Inflammatory macrophage treated with lipopolysaccharide for 1 hour (primary cell): ENCODE results near the gene KIF4A.
"Not testable (repeated sequence)": the region's sequence is repeated elsewhere in the genome, so short reads cannot be mapped to it uniquely, and the experiment has no call there.

Experiments used
- DNase-seq, 2 donors: peaks; one replicate each; pipeline ENCODE4 v3.0.0-alpha.2; 2020 to 2022

Gene KIF4A

GRCh38 chrX:70293621-70294020 is 3.7 kb downstream of the KIF4A start:
- no peak for DNase-seq

GRCh38 chrX:70301716-70302115 is 11.8 kb downstream of the KIF4A start:
- no peak for DNase-seq

- no peak for DNase-seq
These were observed 23.6 kb downstream of the KIF4A start for GRCh38 chrX:70313503-70313902.

DNA sequence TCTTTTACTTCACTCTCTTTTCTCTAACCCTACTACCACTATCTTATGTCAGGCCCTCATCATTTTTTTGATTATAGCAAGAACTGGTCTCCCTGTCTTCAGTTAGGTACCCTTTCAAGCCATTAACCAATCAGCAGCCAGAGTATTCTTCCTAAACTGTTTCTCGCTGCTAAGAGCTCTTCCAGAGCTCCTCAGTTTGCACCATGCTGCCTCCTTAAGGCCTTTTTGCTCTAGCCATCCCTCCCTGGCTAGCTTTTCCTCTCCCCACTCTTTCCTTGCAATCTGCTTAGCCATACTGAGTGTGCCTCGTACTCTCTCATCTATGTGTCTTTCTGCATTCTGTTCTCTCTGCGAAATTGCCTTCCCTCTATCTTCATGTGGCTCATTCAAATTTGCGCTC is 32.9 kb downstream of the KIF4A start:
- DNase-seq, result no peak

DNA sequence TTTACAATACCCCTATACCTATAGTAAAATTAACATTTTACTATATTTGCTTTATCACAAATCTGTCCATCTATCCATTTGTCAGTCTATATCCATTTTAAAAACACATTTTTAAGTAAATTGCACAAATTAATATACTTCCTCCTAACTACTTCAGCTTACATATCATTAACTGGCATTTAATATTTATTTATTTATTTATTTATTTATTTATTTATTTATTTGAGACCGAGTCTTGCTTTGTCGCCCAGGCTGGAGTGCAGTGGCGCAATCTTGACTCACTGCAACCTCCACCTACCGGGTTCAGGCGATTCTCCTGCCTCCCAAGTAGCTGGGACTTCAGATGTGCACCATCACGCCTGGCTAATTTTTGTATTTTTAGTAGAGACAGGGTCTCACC is 33.7 kb downstream of the KIF4A start:
- not testable (repeated sequence) for DNase-seq

DNA sequence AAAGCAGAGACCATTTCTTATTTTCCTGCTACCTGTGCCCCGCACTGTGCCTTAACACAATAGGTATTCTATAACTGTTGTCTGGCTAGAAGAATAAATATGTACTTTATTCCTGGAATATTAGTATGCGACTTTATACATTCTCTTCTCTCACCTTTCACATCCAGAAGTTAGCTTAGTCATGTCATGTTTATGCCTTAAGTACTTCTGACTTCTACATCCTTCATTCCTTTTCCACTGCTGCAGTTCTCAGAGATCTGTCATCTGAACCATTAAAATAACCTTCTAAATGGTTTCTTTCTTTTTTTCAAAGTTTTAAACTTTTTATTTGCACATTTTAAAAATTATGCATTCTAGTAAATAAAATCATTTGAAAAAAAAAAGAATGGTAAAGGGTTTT is 34.4 kb downstream of the KIF4A start:
- no peak for DNase-seq

DNA sequence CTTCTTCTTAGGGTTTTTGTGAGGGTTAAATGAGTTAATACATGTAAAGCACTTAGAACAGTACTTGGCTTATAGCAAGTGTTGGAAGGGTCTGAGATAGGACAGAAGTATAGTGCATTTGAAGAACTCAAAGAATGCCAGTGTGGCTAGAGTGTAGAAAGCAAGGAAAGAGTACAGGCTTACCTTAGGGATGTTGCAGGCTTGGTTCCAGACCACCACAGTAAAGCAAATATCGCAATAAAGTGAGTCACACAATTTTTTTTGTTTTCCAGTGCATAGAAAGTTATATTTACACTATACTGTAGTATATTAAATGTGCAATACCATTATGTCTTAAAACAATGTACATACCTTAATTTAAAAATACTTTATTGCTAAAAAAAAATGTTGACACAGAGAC is 41.3 kb downstream of the KIF4A start:
- no peak for DNase-seq

- DNase-seq, result no peak
These were observed 42.7 kb downstream of the KIF4A start for GRCh38 chrX:70332600-70332999.

GRCh38 chrX:70336767-70337166 is 46.9 kb downstream of the KIF4A start:
- no peak for DNase-seq

DNA sequence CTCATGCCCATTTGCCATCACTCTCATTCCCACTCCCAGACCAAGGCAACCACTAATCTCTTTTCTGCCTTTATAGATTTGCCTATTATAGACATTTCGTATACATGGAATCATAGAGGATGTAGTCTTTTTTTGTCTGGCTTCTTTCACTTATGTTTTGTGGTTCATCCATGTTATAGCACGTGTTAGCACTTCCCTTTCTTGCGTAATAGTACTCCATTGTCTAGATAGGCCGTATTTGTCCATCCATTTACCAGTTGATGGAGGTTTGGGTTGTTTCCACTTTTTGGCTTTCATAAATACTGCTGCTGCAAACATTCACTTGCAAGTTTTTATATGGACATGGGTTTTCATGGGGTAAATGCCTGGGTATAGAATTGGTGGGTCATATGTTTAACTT is 48.4 kb downstream of the KIF4A start:
- peak; percentile 26 to 34 for DNase-seq

DNA sequence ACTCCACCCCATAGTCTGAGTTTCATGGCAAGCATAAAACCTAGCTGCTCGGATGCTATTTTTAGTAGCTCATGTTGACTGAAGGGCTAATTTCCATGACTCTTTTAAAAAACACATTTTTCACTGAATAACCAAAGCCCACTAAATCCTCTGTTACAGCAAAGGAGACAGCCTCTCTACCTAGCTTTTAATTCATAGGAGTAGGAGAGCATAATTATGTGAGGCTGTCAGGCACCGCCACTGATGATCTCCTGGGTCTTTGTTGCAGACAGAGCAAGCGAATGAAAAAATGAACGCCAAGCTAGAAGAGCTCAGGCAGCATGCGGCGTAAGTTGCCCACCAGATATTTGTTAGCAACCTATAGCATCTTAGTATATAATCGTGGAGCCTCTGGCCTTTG is 53.5 kb downstream of the KIF4A start:
- no peak for DNase-seq

GRCh38 chrX:70346418-70347070 is 56.6 kb downstream of the KIF4A start:
- DNase-seq, result no peak

DNA sequence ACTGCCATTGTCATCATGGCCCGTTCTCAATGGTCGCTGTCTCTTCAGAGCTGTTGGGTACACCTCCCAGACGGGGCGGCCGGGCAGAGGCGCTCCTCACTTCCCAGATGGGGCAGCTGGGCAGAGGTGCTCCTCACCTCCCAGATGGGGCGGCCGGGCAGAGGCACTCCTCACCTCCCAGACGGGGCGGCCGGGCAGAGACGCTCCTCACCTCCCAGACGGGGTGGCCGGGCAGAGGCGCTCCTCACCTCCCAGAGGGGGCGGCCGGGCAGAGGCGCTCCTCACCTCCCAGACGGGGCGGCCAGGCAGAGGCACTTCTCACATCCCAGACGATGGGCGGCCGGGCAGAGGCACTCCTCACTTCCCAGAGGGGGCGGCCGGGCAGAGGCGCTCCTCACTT is 58.9 kb downstream of the KIF4A start:
- not testable (repeated sequence) for DNase-seq

GRCh38 chrX:70349367-70350125 is 59.6 kb downstream of the KIF4A start:
- DNase-seq, result not testable (repeated sequence)

DNA sequence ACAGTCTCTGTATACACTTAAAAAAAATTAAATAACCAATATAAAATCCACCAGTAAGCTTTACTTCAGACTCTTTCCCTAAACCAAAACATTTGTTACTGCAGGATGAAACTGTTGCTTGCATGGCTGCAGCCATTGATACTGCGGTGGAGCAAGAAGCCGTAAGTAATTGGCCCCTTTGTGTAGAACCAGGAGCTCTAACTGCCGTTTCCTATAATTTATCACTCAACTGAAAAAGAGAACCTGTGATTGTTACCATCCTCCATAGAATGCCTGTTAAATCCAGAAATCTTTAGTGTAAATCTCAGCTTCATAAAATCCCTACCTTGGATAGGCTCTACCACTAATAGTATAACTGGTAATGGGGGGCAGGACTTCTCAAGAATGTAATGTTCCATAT is 62.6 kb downstream of the KIF4A start:
- DNase-seq, result no peak

- DNase-seq, result no peak
These were observed 63.6 kb downstream of the KIF4A start for GRCh38 chrX:70353514-70353913.

GRCh38 chrX:70354716-70355115 is 64.8 kb downstream of the KIF4A start:
- no peak for DNase-seq

- no peak for DNase-seq
These were observed 69.6 kb downstream of the KIF4A start for GRCh38 chrX:70359458-70359857.

GRCh38 chrX:70360366-70360765 is 70.5 kb downstream of the KIF4A start:
- DNase-seq, result no peak

DNA sequence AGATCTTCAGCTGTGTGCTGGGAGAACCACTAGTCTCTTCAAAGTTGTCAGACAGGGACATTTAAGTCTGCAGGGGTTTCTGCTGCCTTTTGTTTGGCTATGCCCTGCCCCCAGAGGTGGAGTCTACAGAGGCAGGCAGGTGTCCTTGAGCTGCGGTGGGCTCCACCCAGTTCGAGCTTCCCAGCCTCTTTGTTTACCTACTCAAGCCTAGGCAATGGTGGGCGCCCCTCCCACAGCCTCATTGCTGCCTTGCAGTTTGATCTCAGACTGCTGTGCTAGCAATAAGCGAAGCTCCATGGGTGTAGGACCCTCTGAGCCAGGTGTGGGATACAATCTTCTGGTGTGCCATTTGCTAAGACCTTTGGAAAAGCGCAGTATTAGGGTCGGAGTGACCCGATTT is 78.8 kb downstream of the KIF4A start:
- DNase-seq, result not testable (repeated sequence)

DNA sequence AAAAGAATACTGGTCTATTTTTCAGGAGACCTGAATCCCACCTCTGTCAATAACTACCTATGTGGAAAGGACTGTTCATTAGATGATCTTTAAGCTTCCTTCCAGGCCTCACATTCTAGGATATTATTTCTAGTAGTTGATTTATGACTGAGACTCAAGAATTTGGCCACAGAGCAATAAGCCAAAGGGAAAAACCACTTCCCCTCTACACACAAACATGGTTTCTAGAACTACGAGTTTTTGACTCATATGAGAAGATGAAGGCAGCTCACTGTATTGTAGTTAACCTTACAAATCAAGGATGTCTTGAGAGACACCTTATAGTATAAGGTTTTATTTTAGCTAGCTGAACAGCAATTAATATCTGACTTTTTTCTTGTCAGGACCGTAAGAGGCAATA is 96.3 kb downstream of the KIF4A start:
- no peak for DNase-seq

- DNase-seq, result peak in 1 of 2 donors; percentile 0
These were observed 109.0 kb downstream of the KIF4A start for GRCh38 chrX:70398899-70399298.

GRCh38 chrX:70400181-70400580 is 110.3 kb downstream of the KIF4A start:
- not testable (repeated sequence) for DNase-seq

DNA sequence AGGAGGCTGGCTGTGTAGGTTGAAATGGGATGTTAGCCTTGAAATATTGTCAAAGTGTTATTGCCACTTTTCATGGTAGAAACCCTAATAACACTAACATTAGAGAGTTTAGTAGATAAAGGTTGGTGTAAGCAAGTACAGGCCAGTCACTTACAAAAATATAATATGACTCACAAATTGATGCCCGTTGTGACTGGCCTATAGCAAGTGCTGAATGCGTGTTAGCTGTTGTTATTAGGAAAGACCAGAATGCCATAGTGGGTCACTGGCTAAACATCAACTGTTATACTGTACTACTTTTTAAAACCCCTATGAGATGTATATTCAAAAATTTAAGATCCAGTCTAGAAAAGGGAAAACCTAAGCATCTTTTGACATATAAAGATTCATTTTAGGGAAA is 112.8 kb downstream of the KIF4A start:
- DNase-seq, result no peak

GRCh38 chrX:70405003-70405402 is 115.1 kb downstream of the KIF4A start:
- no peak for DNase-seq
